RWPE2 (cell line): Measurements from ENCODE around the gene ZNF865.

Experiments
- ATAC-seq: fragments of 200-7000 bp; cut with Tn5 transposase; 3 replicates; pipeline ENCODE4 v1.9.1; 2021; ENCODE audit warnings: low read depth
- DNase-seq: peaks from one replicate; pipeline ENCODE4 v3.0.0-alpha.2; 2020; ENCODE audit warnings: low spot score
- H3K27ac ChIP-seq: fragments of 450-650 bp; 2 replicates; pipeline ENCODE4 v1.5.1; 2017; ENCODE audit warnings: mild to moderate bottlenecking; ENCODE audit not compliant: poor library complexity, severe bottlenecking
- H3K27me3 ChIP-seq: fragments of 250-450 bp; sonication (Bioruptor Pico); 2 replicates; pipeline ENCODE4 v1.5.1; 2021; ENCODE audit warnings: mild to moderate bottlenecking, moderate library complexity; ENCODE audit not compliant: insufficient read depth, poor library complexity, severe bottlenecking
- H3K36me3 ChIP-seq: fragments of 250-450 bp; sonication (Bioruptor Pico); 2 replicates; pipeline ENCODE4 v1.5.1; 2020; ENCODE audit warnings: low read depth, mild to moderate bottlenecking, moderate library complexity
- H3K4me1 ChIP-seq: fragments of 250-450 bp; sonication (Bioruptor Pico); 2 replicates; pipeline ENCODE4 v1.5.1; 2021; ENCODE audit warnings: mild to moderate bottlenecking, moderate library complexity; ENCODE audit not compliant: insufficient read depth, poor library complexity, severe bottlenecking
- H3K4me3 ChIP-seq: fragments of 250-450 bp; sonication (Bioruptor Pico); 2 replicates; pipeline ENCODE4 v1.5.1; 2021; ENCODE audit warnings: mild to moderate bottlenecking, moderate library complexity; ENCODE audit not compliant: severe bottlenecking
- H3K9me3 ChIP-seq: fragments of 250-450 bp; sonication (Bioruptor Pico); 2 replicates; pipeline ENCODE4 v1.5.1; 2021; ENCODE audit warnings: mild to moderate bottlenecking, moderate library complexity; ENCODE audit not compliant: severe bottlenecking
- TF ChIP-seq, protein P1 (sequence below): fragments of 450-650 bp; IDR thresholded peaks from one replicate; pipeline ENCODE4 v1.5.1; 2017; ENCODE audit warnings: mild to moderate bottlenecking, moderate library complexity; ENCODE audit not compliant: poor library complexity, severe bottlenecking

ZNF865 gene

DNA sequence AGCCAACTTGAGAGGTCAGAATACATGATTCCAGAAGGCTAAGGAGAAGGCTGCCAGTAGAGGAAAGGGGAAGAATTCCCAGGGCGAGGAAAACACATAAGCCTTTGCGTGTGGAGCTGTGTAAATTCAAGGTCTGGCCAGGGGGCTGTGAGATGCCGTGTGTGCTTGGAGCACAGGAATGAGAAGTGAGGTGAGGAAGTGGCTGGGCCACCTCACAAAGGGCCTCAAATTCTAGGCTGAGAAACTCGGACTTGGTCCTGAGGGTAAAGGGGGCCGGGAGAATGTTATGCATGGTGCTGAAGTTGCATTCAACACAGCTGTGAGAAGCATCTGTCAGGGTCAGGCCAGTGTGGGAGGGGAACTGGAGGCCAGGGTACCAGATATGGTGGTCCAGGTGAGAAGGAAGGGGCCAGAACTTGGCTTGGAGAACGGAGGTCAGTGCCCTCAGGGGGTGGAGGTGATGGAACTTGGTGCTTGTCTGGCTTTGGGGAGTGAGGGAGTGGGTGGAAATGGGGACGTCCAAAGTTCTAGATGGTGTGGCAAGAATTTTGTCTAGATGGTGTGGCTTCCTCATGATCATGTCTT, 30.5 kb downstream of the ZNF865 start:
- Histone ChIP-seq H3K9me3 (no peaks in the 10 kb centered on the region), H3K27me3 (no peaks in the 10 kb centered on the region), H3K4me3 (peak overlapping the region; percentile 92), H3K4me1 (peaks cover 5% of the 10 kb centered on the region), H3K36me3 (0 out of 2 replicates have a peak, but pooled peaks cover 3% of the 10 kb centered on the region), H3K27ac (no peak overlapping the region)
- no peak for DNase-seq
- ATAC-seq = no peak
- TF ChIP-seq, protein P1, sequence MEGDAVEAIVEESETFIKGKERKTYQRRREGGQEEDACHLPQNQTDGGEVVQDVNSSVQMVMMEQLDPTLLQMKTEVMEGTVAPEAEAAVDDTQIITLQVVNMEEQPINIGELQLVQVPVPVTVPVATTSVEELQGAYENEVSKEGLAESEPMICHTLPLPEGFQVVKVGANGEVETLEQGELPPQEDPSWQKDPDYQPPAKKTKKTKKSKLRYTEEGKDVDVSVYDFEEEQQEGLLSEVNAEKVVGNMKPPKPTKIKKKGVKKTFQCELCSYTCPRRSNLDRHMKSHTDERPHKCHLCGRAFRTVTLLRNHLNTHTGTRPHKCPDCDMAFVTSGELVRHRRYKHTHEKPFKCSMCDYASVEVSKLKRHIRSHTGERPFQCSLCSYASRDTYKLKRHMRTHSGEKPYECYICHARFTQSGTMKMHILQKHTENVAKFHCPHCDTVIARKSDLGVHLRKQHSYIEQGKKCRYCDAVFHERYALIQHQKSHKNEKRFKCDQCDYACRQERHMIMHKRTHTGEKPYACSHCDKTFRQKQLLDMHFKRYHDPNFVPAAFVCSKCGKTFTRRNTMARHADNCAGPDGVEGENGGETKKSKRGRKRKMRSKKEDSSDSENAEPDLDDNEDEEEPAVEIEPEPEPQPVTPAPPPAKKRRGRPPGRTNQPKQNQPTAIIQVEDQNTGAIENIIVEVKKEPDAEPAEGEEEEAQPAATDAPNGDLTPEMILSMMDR = no peak

DNA sequence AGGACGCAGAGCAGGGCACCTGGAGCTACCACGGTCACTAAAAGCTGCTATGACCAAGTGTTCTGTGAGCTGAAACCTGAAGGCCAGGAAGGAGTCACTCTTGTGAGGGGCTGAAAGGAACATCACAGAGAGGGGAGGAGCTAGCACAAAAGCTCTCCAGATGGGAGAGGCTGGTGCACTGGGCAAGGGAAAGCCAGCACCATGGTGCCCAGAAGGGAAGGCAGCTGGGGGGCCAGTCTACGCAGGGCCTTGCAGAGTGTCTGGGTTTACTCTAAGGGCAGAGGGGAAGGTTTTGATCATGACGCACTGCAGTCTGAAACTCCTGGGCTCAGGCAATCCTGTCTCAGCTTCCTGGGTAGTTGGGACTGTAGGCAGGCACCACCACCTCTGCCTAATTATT, 31.3 kb downstream of the ZNF865 start:
- ATAC-seq (no peak), DNase-seq (no peak)
- H3K36me3 ChIP-seq = 0 out of 2 replicates have a peak, but pooled peaks cover 3% of the 10 kb centered on the region
- H3K4me3 ChIP-seq = no peak overlapping the region
- no peaks in the 10 kb centered on the region for H3K27me3 ChIP-seq
- no peak overlapping the region for H3K27ac ChIP-seq
- H3K4me1 ChIP-seq = peaks cover 5% of the 10 kb centered on the region
- TF ChIP-seq, protein P1 = no peak
- H3K9me3 ChIP-seq = no peaks in the 10 kb centered on the region

DNA sequence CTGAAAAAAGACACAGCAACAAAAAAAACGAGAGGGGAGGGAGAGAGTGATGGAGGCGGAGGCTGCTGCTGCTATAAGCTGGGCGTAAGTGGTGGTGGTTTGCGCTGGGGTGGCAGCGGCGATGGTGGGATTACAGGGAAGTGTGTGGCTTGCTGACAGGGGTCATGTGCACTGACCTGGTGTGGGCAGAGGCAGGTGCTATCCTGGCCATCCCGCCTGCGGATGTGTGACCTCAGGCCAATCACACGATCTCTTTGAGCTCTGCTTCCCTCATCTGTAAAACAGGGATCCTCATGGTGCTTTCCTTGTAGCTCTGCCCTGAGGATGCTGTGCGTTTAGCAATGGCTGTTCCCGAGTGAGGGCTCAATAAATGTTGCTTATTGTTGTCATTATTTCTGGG, 32.1 kb downstream of the ZNF865 start:
- DNase-seq (no peak), ATAC-seq (no peak)
- H3K27ac ChIP-seq = no peak overlapping the region
- H3K4me1 ChIP-seq = peaks cover 5% of the 10 kb centered on the region
- H3K36me3 ChIP-seq = 0 out of 2 replicates have a peak, but pooled peaks cover 3% of the 10 kb centered on the region
- no peaks in the 10 kb centered on the region for H3K9me3 ChIP-seq
- no peak overlapping the region for H3K4me3 ChIP-seq
- no peaks in the 10 kb centered on the region for H3K27me3 ChIP-seq
- TF ChIP-seq, protein P1 = no peak

DNA sequence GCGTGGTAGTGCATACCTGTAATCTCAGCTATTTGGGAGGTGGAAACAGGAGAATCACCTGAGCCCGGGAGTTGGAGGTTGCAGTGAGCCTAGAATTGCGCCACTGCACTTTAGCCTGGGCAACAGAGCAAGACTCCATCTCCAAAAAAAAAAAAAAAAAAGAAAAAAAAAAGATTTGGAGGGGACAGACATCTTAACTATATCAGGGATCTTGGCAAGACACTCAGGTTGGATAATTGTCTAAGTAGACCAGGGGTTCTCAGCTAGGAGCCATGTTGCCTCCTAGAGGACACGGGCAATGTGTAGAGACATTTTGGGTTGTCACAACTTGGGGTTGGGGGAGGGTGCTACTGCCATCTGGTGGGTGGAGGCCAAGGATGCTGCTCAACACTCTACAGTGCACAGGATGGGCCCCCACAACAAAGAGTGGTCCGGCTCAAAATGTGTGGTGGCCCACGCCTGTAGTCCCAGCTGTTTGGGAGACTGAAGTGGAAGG, 33.5 kb downstream of the ZNF865 start:
- H3K27me3 ChIP-seq = no peaks in the 10 kb centered on the region
- H3K4me1 ChIP-seq = peaks cover 5% of the 10 kb centered on the region
- no peak overlapping the region for H3K4me3 ChIP-seq
- DNase-seq (no peak), ATAC-seq (no peak)
- H3K27ac ChIP-seq = no peak overlapping the region
- 0 out of 2 replicates have a peak, but pooled peaks cover 3% of the 10 kb centered on the region for H3K36me3 ChIP-seq
- H3K9me3 ChIP-seq = no peaks in the 10 kb centered on the region
- TF ChIP-seq, protein P1 = peak; percentile 52

DNA sequence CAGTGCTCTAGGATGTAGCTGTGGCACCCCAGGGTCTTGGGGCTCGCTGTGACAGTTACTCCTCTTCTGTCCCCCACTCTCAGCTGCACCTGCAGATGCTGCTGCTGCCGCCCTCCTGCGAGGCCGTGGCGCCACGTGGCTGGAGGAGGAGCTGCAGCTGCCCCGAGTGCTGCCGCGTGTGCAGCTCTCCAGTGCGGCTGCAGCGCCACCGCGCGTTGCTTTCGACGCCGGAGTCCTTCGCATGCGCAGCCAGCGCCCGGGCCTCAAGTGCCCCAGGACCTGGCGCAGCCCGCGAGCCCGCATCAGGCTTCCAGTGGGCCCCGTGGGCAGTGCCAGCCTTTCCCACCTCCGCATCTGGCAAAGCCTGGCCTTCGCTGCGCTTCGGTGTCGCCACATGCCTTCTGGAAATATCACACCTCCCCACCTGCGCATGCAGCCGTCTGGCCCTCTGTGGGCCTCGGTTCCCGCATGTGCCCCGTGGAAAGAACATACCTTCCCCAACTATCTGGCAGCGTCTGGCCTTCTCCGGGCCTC, 34.7 kb downstream of the ZNF865 start:
- Histone ChIP-seq H3K4me1 (peaks cover 5% of the 10 kb centered on the region), H3K36me3 (peaks cover 9% of the 10 kb centered on the region), H3K4me3 (peak overlapping the region; percentile 47), H3K27ac (peak overlapping the region; percentile 89), H3K9me3 (no peaks in the 10 kb centered on the region), H3K27me3 (no peaks in the 10 kb centered on the region)
- ATAC-seq (no peak), DNase-seq (no peak)
- TF ChIP-seq, protein P1 = peak; percentile 49
